Measurements from ENCODE around the gene NUBP2. TPM values are rescaled to one million over a fixed set of nuclear protein-coding genes. Genes with fewer than 3 reads are reported as not detected.

The NUBP2 gene
- total and polyA plus RNA-seq, 2 donors (not counting 3 experiments of a cell fraction or from before 2014, with no cell fraction given): 55.0 to 69.6 TPM

- Histone ChIP-seq H3K4me1 (ENCODE audit: control insufficient read depth, extremely low read depth, insufficient read depth, low read length) (peaks cover 14% of the 10 kb centered on the region), H3K4me3 (replicated peaks in 1 of 3; ENCODE audit: insufficient read depth in 1 of 3, low read depth in 1 of 3, low read length in 3 of 3) (no peak overlapping the region), H3K79me2 (ENCODE audit: control insufficient read depth, insufficient read depth, low read length) (peaks cover 17% of the 10 kb centered on the region), H3K9me1 (replicated peaks; ENCODE audit: control insufficient read depth, extremely low read depth, insufficient read depth, low read length) (no peaks in the 10 kb centered on the region), H3K27me3 (ENCODE audit: control insufficient read depth in 2 of 2, insufficient read depth in 2 of 2, low read length in 2 of 2) (no peaks in the 10 kb centered on the region), H3K36me3 (ENCODE audit: control insufficient read depth in 2 of 2, extremely low read depth in 1 of 2, insufficient read depth in 2 of 2, low read length in 2 of 2) (peaks cover 0 to 44% of the 10 kb centered on the region in 2 experiments), H3K9me3 (replicated peaks; ENCODE audit: control insufficient read depth, insufficient read depth, low read length) (no peaks in the 10 kb centered on the region), H3K27ac (ENCODE audit: insufficient read depth, low read depth, low read length) (no peak overlapping the region), H3K4me2 (ENCODE audit: insufficient read depth, low read length) (no peak overlapping the region), H3K9ac (replicated peaks; ENCODE audit: extremely low read depth, insufficient read depth, low read length) (no peak overlapping the region), H2AFZ (ENCODE audit: low read depth, low read length) (no peak overlapping the region), H4K20me1 (replicated peaks; ENCODE audit: control insufficient read depth, extremely low read depth, insufficient read depth, low read length) (no peaks in the 10 kb centered on the region)
- dilution Hi-C loops (cut with MboI; ENCODE audit: extremely low pct_ligation_motif_present, low sequenced_read_pairs): no loop called here
- ChIA-PET POLR2A (no interaction called here), CTCF (no interaction called here)
- TF ChIP-seq MAX (IDR thresholded peaks at IDR 0.05; ENCODE audit: insufficient read depth, insufficient read length) (no peak), POLR2A (IDR thresholded peaks at IDR 0.05; ENCODE audit: low read depth, low read length) (no peak), GATA2 (IDR thresholded peaks at IDR 0.05; ENCODE audit: insufficient read depth, insufficient read length, low read depth, low read length) (no peak), JUN (IDR thresholded peaks at IDR 0.05; ENCODE audit: borderline replicate concordance, insufficient read depth, insufficient read length, low read depth) (no peak), POLR2AphosphoS5 (IDR thresholded peaks at IDR 0.05; ENCODE audit: insufficient read depth, low read depth, low read length) (no peak), MYC (IDR thresholded peaks at IDR 0.05; ENCODE audit: low read depth, low read length) (no peak), FOS (IDR thresholded peaks at IDR 0.05; ENCODE audit: borderline replicate concordance, insufficient read depth, low read length) (no peak), CTCF (IDR thresholded peaks at IDR 0.05; ENCODE audit: extremely low read depth in 1 of 2, insufficient read depth in 1 of 2, low read depth in 1 of 2, low read length in 2 of 2) (no peak), EZH2 (IDR thresholded peaks at IDR 0.05; ENCODE audit: borderline replicate concordance, low read depth, low read length, severe bottlenecking) (no peak)
- FAIRE-seq: no peak
- DNase-seq (ENCODE audit: low read depth, low spot score): no peak
- BruUV-seq (replicated peaks): no TSS peak
- intact Hi-C loops (cut with micrococcal nuclease): no loop called here
These were observed 6.7 kb upstream of the NUBP2 start for GRCh38 chr16:1775846-1776671.
